ENCODE results near the gene EXD3. TPM values are rescaled to one million over a fixed set of nuclear protein-coding genes. Genes with fewer than 3 reads are reported as not detected.
A peak's percentile ranks its signal among the peaks of the same experiment; 100 is the strongest.
"Not testable (repeated sequence)": the region's sequence is repeated elsewhere in the genome, so short reads cannot be mapped to it uniquely, and the experiment has no call there.

The EXD3 gene
- total RNA-seq, 1 donor from 2014 or later, result 8.6 TPM

DNA sequence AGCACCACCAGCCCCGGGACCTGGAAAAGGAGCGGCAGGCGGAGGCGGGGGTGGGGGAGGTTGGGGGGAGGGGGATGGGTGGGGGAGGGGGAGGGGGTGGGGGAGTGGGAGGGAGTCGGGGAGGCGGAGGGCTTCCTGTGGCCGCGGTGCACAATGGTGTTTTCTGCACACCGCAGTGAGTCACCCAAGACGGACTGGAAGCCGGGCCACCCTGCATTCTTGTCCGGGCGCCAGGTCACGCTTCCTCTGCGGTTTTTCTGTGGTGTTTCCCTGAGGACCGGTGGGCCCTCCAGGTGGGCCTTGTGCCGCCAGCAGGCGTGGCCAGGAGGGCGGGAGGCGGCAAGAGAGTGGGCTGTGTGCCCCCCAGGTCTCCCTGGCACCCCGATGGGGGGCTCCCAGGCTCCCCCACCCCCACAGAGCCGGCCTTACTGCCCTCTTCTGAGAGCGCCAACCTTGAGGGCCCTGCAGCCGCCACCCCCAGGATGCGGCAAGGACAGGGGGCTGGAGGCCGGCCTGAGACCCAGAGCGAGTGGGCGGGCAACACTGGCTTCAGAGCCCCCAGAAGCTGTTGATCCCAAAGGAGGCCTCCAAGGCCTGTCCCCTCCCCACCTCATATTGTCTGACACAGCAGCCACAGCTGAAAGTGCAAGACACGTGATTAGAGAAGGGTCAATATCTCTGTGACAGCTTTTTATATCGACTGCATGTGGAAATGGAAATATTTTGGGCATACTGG, 11.1 kb downstream of the EXD3 start:
- Histone ChIP-seq H3K36me3 (ENCODE audit: control insufficient read depth, insufficient read depth, low read length) (no peaks in the 10 kb centered on the region), H3K27me3 (ENCODE audit: control insufficient read depth, insufficient read depth, low read length) (peaks cover 10% of the 10 kb centered on the region), H3K4me3 (ENCODE audit: low read depth, low read length) (no peak overlapping the region)
- TF ChIP-seq, protein P1, sequence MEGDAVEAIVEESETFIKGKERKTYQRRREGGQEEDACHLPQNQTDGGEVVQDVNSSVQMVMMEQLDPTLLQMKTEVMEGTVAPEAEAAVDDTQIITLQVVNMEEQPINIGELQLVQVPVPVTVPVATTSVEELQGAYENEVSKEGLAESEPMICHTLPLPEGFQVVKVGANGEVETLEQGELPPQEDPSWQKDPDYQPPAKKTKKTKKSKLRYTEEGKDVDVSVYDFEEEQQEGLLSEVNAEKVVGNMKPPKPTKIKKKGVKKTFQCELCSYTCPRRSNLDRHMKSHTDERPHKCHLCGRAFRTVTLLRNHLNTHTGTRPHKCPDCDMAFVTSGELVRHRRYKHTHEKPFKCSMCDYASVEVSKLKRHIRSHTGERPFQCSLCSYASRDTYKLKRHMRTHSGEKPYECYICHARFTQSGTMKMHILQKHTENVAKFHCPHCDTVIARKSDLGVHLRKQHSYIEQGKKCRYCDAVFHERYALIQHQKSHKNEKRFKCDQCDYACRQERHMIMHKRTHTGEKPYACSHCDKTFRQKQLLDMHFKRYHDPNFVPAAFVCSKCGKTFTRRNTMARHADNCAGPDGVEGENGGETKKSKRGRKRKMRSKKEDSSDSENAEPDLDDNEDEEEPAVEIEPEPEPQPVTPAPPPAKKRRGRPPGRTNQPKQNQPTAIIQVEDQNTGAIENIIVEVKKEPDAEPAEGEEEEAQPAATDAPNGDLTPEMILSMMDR (IDR thresholded peaks at IDR 0.05; ENCODE audit: insufficient read depth, low read length, poor library complexity, severe bottlenecking), result no peak
- peak; percentile 77 for DNase-seq (ENCODE audit: low read depth)

DNA sequence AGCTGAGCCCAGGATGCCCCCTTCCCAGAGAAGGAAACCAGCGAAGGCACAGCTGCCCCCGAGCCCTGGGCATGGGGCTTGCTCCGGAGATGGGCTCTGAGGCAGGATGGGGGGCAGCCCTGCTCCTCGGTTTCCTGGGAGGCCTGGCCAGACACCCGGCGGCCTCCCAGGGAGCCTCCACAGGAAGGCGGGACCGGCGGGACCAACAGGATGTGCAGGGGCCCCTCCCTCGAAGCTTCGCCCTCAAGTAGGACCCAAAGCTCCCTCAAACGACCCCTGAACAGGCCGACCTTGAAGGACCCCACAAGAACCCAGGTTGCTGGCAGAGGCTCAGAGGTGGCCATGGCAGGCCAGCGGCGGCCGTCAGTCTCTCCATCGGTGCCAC, 11.7 kb downstream of the EXD3 start:
- DNase-seq (ENCODE audit: low read depth), result no peak
- no peak overlapping the region for H3K4me3 ChIP-seq (ENCODE audit: low read depth, low read length)
- H3K27me3 ChIP-seq (ENCODE audit: control insufficient read depth, insufficient read depth, low read length), result peaks cover 14% of the 10 kb centered on the region
- no peaks in the 10 kb centered on the region for H3K36me3 ChIP-seq (ENCODE audit: control insufficient read depth, insufficient read depth, low read length)
- TF ChIP-seq, protein P1 (IDR thresholded peaks at IDR 0.05; ENCODE audit: insufficient read depth, low read length, poor library complexity, severe bottlenecking), result no peak

DNA sequence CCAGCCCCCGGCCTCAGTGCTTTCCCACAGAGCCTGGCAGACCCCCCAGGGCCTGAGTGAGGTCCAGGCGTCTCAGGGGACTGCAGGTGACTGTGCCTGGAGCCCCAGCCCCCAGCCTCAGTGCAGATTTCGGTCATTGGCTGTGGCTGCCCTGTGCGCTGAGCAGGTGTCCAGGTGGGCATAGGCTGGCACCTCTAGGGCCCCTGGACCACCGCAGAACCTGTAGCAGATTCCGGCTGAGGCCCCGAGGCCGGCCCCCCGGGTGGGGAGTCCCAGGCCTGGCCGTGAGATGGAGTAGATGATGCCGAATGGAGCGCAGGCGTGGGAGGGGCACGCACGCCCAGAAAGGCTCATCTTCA, 12.1 kb downstream of the EXD3 start:
- H3K4me3 ChIP-seq (ENCODE audit: low read depth, low read length), result no peak overlapping the region
- no peaks in the 10 kb centered on the region for H3K36me3 ChIP-seq (ENCODE audit: control insufficient read depth, insufficient read depth, low read length)
- peaks cover 15% of the 10 kb centered on the region for H3K27me3 ChIP-seq (ENCODE audit: control insufficient read depth, insufficient read depth, low read length)
- DNase-seq (ENCODE audit: low read depth), result no peak
- TF ChIP-seq, protein P1 (IDR thresholded peaks at IDR 0.05; ENCODE audit: insufficient read depth, low read length, poor library complexity, severe bottlenecking), result no peak

DNA sequence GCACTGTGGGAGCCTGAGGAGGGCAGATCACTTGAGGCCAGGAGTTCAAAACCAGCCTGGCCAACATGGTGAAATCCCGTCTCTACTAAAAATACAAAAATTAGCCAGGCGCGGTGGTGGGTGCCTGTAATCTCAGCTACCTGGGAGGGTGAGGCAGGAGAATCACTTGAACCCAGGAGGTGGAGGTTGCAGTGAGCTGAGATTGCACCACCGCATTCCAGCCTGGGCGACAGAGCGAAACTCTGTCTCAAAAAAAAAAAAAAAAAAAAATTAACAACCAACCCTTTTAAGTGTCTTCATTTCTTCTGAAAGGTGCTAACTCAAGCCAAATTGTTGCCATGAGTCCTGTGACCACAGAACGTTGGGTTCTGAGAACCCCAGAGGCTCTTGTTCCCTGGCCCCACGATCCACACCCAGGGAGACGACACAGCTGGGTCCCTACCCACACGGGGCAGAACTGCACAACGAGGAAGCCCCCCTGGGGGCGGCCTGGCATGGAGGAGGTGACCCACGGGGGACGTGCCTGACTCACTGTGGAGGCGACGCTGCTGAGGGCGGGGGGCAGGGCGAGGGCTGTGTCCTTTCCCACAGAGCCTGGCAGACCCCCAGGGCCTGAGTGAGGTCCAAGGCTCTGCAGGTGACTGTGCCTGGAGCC, 12.6 kb downstream of the EXD3 start:
- not testable (repeated sequence) for H3K4me3 ChIP-seq (ENCODE audit: low read depth, low read length); DNase-seq (ENCODE audit: low read depth); H3K36me3 ChIP-seq (ENCODE audit: control insufficient read depth, insufficient read depth, low read length)
- peaks cover 15% of the 10 kb centered on the region for H3K27me3 ChIP-seq (ENCODE audit: control insufficient read depth, insufficient read depth, low read length)

DNA sequence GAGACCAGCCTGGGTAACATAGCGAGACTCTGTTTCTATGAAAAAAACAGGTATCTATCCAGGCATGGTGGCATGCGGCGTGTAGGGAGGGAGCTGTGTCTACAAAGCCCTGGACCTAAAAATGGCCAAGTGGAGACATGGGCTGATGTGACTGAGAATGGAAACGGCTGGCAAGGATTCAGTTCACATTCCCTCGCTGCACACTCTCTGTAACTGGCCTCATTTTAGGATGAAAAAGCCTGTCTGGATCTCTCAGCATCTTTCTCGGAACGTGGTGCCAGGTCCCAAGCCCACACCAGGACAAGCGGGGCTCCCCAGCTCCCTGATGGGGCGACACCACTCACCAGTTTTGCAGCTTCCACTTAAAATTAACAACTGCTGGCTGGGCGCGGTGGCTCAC, 13.4 kb downstream of the EXD3 start:
- Histone ChIP-seq H3K27me3 (ENCODE audit: control insufficient read depth, insufficient read depth, low read length) (peaks cover 15% of the 10 kb centered on the region), H3K36me3 (ENCODE audit: control insufficient read depth, insufficient read depth, low read length) (no peaks in the 10 kb centered on the region), H3K4me3 (ENCODE audit: low read depth, low read length) (no peak overlapping the region)
- no peak for DNase-seq (ENCODE audit: low read depth)
- TF ChIP-seq, protein P1 (IDR thresholded peaks at IDR 0.05; ENCODE audit: insufficient read depth, low read length, poor library complexity, severe bottlenecking), result no peak

DNA sequence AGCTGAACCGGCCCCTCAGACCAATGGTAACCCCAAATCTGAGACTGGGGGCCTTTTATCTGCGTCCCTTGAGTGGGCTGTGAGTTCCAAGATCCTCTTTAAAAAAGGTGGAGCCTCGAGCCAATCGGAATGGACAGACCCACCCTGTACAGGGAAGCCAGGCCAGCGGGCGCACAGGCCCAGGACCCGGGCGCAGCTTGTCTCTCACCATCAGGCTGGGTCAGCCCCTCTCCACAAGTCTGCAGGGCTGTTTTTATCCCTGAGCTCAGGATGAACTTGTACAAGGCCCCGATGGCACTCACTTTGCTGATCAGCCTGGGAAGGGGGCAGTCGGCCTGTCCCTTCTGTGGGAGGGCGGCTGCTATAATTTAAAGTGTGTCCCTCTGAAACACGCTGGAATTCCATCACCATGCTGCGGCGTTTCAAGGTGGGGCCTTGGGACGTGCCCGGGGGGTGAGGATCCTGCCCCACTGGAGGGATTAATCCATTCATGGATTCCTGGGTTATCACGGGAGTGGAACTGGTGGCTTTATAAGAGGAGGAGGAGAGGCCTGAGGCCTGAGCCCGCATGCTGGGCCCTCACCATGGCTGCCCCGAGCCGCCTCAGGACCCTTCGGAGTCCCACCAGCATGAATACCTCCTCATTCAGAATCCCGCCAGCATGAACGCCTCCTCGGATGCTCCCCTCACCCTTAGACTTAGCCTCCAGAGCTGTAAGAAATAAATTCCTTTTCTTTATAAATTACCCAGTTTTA, 14.1 kb downstream of the EXD3 start:
- Histone ChIP-seq H3K27me3 (ENCODE audit: control insufficient read depth, insufficient read depth, low read length) (peaks cover 15% of the 10 kb centered on the region), H3K36me3 (ENCODE audit: control insufficient read depth, insufficient read depth, low read length) (no peaks in the 10 kb centered on the region), H3K4me3 (ENCODE audit: low read depth, low read length) (no peak overlapping the region)
- TF ChIP-seq, protein P1 (IDR thresholded peaks at IDR 0.05; ENCODE audit: insufficient read depth, low read length, poor library complexity, severe bottlenecking), result no peak
- DNase-seq (ENCODE audit: low read depth), result no peak
